ENCODE data around the gene NSRP1. TPM values are rescaled to one million over a fixed set of nuclear protein-coding genes. Genes with fewer than 3 reads are reported as not detected.

NSRP1 gene
- total and polyA plus RNA-seq, 2 of the 8 experiments (the other 6 are each of a cell fraction or from before 2014, with no cell fraction given), result 6.1 to 22.4 TPM

GRCh38 chr17:30112794-30113193, 3.8 kb upstream of the NSRP1 start:
- H2BK20ac ChIP-seq (ENCODE audit: low read length), result no peak overlapping the region
- no peaks in the 10 kb centered on the region for H3K9me3 ChIP-seq (ENCODE audit: insufficient read depth in 2 of 2, low read depth in 1 of 2, low read length in 1 of 2)
- no peak overlapping the region for H3K18ac ChIP-seq (ENCODE audit: extremely low read depth, low read length)
- no peak overlapping the region for H3K4ac ChIP-seq (replicated peaks; ENCODE audit: insufficient read length, low read depth, low read length)
- no peak overlapping the region for H3K14ac ChIP-seq (ENCODE audit: insufficient read length)
- H2BK15ac ChIP-seq (ENCODE audit: low read length), result 0 out of 2 replicates have a peak overlapping the region, but pooled peaks have one; percentile 55
- H4K5ac ChIP-seq (ENCODE audit: insufficient read length, low read depth, low read length), result no peak overlapping the region
- H2BK12ac ChIP-seq (ENCODE audit: low read depth, low read length), result no peak overlapping the region
- TF ChIP-seq TBP (IDR thresholded peaks at IDR 0.05; ENCODE audit: low read depth, low read length), result no peak
- TF ChIP-seq CREB1 (IDR thresholded peaks at IDR 0.05), result no peak
- H3K56ac ChIP-seq (replicated peaks; ENCODE audit: insufficient read length, low read depth, low read length), result no peak overlapping the region
- no peak overlapping the region for H3K23ac ChIP-seq (ENCODE audit: insufficient read length)
- no peak overlapping the region for H4K8ac ChIP-seq (ENCODE audit: extremely low read depth, insufficient read depth, low read length)
- H4K91ac ChIP-seq (replicated peaks; ENCODE audit: insufficient read length, low read length), result no peak overlapping the region
- H2AK5ac ChIP-seq (ENCODE audit: low read depth, low read length), result no peak overlapping the region
- H2BK5ac ChIP-seq (ENCODE audit: low read depth, low read length), result no peak overlapping the region
- H3K9ac ChIP-seq (replicated peaks in 1 of 4; ENCODE audit: extremely low read depth in 1 of 4, low read depth in 3 of 4, low read length in 3 of 4), result no peak overlapping the region
- DNase-seq (ENCODE audit: low read depth in 1 of 2, low spot score in 2 of 2), result no peak
- H3K79me2 ChIP-seq (ENCODE audit: control insufficient read depth in 1 of 2, insufficient read depth in 2 of 2, low read length in 2 of 2), result peaks cover 0 to 12% of the 10 kb centered on the region in 2 experiments; a peak in 3 of 4 replicates
- H4K20me1 ChIP-seq (replicated peaks in 1 of 2; ENCODE audit: control insufficient read depth in 1 of 2, insufficient read depth in 2 of 2, low read length in 2 of 2), result no peaks in the 10 kb centered on the region
- H3K79me1 ChIP-seq (ENCODE audit: low read depth, low read length), result no peaks in the 10 kb centered on the region
- H3K4me2 ChIP-seq (ENCODE audit: insufficient read depth in 1 of 2, low read depth in 2 of 2, low read length in 2 of 2), result no peak overlapping the region
- FAIRE-seq, result no peak
- 0 out of 2 replicates have a peak overlapping the region, but pooled peaks have one; percentile 5 for H2AFZ ChIP-seq (ENCODE audit: low read length)
- H3K27ac ChIP-seq (ENCODE audit: low read depth, low read length), result no peak overlapping the region
- no peak overlapping the region for H2BK120ac ChIP-seq (replicated peaks; ENCODE audit: low read depth, low read length)
- H3K27me3 ChIP-seq (replicated peaks in 1 of 4; ENCODE audit: control insufficient read depth in 3 of 4, extremely low read depth in 1 of 4, insufficient read depth in 3 of 4, low read length in 3 of 4), result no peaks in the 10 kb centered on the region
- CTCF ChIA-PET (ENCODE audit: partially characterized antibody), result interaction anchor here (2.2 to 2.6 kb wide), 2 partner anchors 8 to 12 kb away, joined by 12 to 14 read pairs; no protein-coding TSS in a partner anchor
- H3K4me3 ChIP-seq (ENCODE audit: extremely low read depth in 1 of 4, insufficient read depth in 2 of 4, low read depth in 3 of 4, low read length in 4 of 4), result no peak overlapping the region
- H3K23me2 ChIP-seq (ENCODE audit: low read depth, low read length), result peaks cover 5% of the 10 kb centered on the region
- POLR2A ChIA-PET (ENCODE audit: partially characterized antibody), result interaction anchor here (1.6 kb wide), 1 partner anchor 8 kb away, joined by 5 read pairs; no protein-coding TSS in a partner anchor
- no peaks in the 10 kb centered on the region for H3K36me3 ChIP-seq (ENCODE audit: control insufficient read depth in 2 of 4, insufficient read depth in 4 of 4, low read length in 3 of 4)
- no peaks in the 10 kb centered on the region for H3K4me1 ChIP-seq (replicated peaks in 1 of 4; ENCODE audit: control insufficient read depth in 3 of 4, insufficient read depth in 4 of 4, low read length in 3 of 4)
